ENCODE measurements around the gene CAPN12. TPM values are rescaled to one million over a fixed set of nuclear protein-coding genes. Genes with fewer than 3 reads are reported as not detected.

Gene CAPN12
- polyA plus RNA-seq, 12 donors, result 0.64 to 5.1 (median 1.3) TPM; not detected in 2

- DNase-seq, result no peak
Observed at GRCh38 chr19:38697197-38697596, 47.1 kb downstream of the CAPN12 start.

DNA sequence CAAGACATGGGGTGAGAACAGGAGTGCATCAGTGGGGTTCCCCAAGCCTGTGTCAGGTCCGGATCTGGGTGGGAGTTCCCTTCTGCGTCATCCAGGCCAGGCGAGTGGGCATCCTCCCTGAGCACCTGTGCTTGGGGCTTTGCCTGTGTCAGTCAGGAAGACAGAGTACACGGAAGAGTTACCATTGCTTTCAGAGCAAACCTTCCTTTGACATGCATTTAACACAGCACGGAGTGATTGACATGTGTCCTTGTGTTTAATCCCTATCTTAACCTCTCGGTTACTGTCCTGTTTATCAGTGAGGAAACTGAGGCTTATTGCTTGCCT is 47.6 kb downstream of the CAPN12 start:
- DNase-seq, result no peak

DNA sequence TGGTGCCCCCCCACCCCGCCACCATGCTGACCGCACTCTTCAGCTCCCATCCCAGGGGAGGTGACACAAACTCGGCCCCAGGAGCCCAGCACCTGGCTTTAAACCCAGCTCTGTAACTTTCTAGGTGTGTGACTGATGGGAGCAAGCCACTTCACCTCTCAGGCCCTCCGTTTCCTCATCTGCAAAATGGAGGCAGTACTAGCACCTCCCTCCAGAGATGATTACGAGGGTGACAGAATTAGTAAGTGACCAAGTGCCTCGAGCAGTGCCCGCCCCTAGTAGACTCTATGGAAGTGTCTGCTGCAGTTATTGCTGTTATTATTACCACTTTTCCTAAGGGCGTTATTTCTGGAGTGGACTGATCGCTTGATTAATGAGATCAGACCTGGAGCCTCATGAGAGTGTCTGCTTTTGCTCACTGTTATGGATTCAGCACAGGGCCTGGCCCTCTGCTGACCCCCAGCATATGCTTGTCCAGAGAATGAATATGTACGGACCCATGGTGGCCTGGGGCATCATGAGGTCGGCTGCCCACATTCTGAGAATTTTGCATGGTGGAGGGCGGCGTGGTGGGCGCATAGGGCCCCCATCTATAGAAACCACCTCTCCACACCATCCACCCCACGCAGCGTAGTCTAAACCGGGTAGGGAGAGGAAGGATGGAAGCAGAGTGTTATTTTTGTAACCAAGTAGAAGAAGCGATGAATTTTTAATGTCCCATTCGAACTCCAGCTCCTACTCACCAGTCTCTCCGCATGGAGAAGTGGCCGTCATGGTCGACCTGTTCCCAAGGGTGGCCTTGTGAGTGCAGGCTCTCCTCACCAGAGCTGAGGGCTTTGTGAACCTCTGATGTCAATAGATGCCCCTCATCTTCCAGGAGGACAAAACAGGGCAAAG is 48.2 kb downstream of the CAPN12 start:
- DNase-seq, result no peak

DNA sequence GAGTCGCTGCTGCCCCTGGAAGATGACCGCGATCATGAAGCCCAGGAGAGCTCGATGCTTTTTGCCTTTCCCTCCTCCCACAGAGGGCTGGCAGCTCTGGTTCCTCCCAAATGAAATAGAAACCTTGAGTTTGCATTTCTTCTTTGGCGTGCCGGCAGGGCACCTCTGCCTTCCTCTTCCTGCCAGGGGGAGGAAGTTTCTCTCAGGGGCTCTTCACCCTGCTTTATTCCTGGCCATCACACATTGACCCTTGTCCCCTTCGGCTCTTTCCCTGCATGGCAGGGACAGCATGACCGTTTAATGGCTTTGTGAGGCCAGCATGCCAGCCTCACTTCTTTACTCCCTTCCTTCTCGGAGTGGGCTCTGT is 49.0 kb downstream of the CAPN12 start:
- DNase-seq, result no peak

GRCh38 chr19:38693380-38694223 is 50.7 kb downstream of the CAPN12 start:
- DNase-seq, result no peak

GRCh38 chr19:38692458-38693379 is 51.6 kb downstream of the CAPN12 start:
- no peak for DNase-seq

- no peak for DNase-seq
Observed at GRCh38 chr19:38691938-38692457, 52.3 kb downstream of the CAPN12 start.

- no peak for DNase-seq
Observed at GRCh38 chr19:38690832-38691231, 53.4 kb downstream of the CAPN12 start.

GRCh38 chr19:38690146-38690545 is 54.1 kb downstream of the CAPN12 start:
- DNase-seq, result no peak

- DNase-seq, result no peak
Observed at GRCh38 chr19:38687837-38688378, 56.4 kb downstream of the CAPN12 start.

GRCh38 chr19:38686530-38686888 is 57.8 kb downstream of the CAPN12 start:
- no peak for DNase-seq

GRCh38 chr19:38685666-38686529 is 58.4 kb downstream of the CAPN12 start:
- no peak for DNase-seq

- DNase-seq, result no peak
Observed at GRCh38 chr19:38684862-38685665, 59.2 kb downstream of the CAPN12 start.

- no peak for DNase-seq
Observed at GRCh38 chr19:38684078-38684861, 60.0 kb downstream of the CAPN12 start.

- no peak for DNase-seq
Observed at GRCh38 chr19:38683393-38684077, 60.7 kb downstream of the CAPN12 start.

- DNase-seq, result no peak
Observed at GRCh38 chr19:38682872-38683392, 61.3 kb downstream of the CAPN12 start.

- no peak for DNase-seq
Observed at GRCh38 chr19:38682195-38682867, 61.9 kb downstream of the CAPN12 start.

All from muscle of arm (tissue), 12 donors.